Thoracic aorta (tissue), 2 donors: ENCODE data around the gene RACK1. TPM values are rescaled to one million over a fixed set of nuclear protein-coding genes. Genes with fewer than 3 reads are reported as not detected.

Experiments used
- ATAC-seq: fragments of 150-250 bp; one replicate; pipeline ENCODE4 v1.8.0; 2017; ENCODE audit warnings: low read depth; ENCODE audit not compliant: insufficient number of reproducible peaks, low FRiP score
- DNase-seq: peaks from one replicate; pipeline ENCODE4 v3.0.0-alpha.2; 2020; ENCODE audit warnings: low spot score
- H3K27ac ChIP-seq, 2 donors: fragments of 200-600 bp; sonication (generic); 1 replicate in 1 of 2; 2 replicates in 1 of 2; pipeline ENCODE4 v1.5.1; 2016; ENCODE audit warnings: mild to moderate bottlenecking in 2 of 2, moderate library complexity in 2 of 2
- H3K27me3 ChIP-seq: fragments of 200-600 bp; sonication (generic); replicated peaks from 2 replicates; pipeline ENCODE4 v1.6.0; 2016; ENCODE audit warnings: mild to moderate bottlenecking; ENCODE audit not compliant: insufficient read depth
- H3K36me3 ChIP-seq: fragments of 200-600 bp; sonication (generic); one replicate; pipeline ENCODE4 v1.5.1; 2016
- H3K4me1 ChIP-seq, 2 donors: fragments of 200-600 bp; sonication (generic); 1 replicate in 1 of 2; 2 replicates in 1 of 2; pipeline versions ENCODE4 v1.5.1 to v1.6.0; 2016; ENCODE audit warnings: low read depth in 2 of 2, mild to moderate bottlenecking in 1 of 2; ENCODE audit not compliant: control insufficient read depth in 1 of 2
- H3K4me3 ChIP-seq: fragments of 200-600 bp; sonication (generic); 2 replicates; pipeline ENCODE4 v1.5.1; 2016; ENCODE audit warnings: mild to moderate bottlenecking
- H3K9me3 ChIP-seq: fragments of 200-600 bp; sonication (generic); 2 replicates; pipeline ENCODE4 v1.5.1; 2016
- total RNA-seq, 2 donors: library from RNA; depleted of rRNA; stranded (reverse); fragments of >200 nt; gene quantifications; one replicate each; pipeline versions ENCODE4 v1.1.0 to v1.2.3, GENCODE V29; 2016
- TF ChIP-seq, protein P1 (sequence below): fragments of 200-600 bp; sonication (generic); IDR thresholded peaks from one replicate; pipeline ENCODE4 v1.5.1; 2019; ENCODE audit warnings: antibody characterized with exemption

Gene RACK1
- total RNA-seq, 2 donors from 2014 or later, result 1,534 to 1,629 TPM

DNA sequence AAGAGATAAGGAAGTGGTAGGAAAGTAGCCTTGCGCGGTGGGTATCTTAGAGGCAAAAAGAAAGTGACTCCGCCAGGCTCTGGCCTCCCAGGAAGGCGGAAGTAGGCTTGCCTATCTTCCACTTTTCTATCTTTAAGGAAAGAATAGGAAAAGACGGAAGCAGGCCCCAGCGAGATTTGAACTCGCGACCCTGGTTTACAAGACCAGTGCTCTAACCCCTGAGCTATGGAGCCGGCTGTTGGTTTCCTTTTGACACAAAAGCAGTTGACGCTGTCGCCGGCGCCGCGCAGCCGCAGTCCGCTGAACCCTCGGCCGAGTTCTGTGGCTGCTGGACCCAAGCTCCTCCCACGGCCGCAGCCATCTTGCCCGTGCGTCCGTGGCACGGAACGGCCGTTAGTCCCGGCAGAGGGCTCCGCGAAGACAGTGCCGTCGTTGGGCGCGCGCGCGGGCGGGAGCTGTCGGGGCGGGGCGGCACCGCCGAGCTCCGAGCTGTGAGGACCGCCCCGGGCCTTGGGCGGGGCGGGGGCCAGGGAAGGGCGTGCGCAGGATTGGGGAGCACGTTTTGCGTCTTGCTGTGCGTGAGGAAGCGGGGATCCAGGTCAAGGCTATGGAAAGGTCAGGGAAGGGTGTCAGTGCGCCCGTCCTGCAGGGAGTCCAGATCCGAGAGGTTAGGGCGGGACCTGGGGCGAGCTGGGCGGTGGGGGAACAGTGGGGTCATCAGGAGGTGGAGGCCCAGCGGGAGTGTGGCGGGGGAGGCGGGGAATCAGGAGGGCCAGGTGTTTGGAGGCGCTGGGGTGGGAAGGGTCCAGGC is 52.0 kb downstream of the RACK1 start:
- H3K36me3 ChIP-seq, result no peaks in the 10 kb centered on the region
- peaks cover 4 to 8% of the 10 kb centered on the region in 2 donors for H3K4me1 ChIP-seq
- H3K27me3 ChIP-seq, result no peaks in the 10 kb centered on the region
- peak; percentile 76 for DNase-seq
- H3K27ac ChIP-seq, result peak overlapping the region; percentile 89 to 94
- TF ChIP-seq, protein P1, sequence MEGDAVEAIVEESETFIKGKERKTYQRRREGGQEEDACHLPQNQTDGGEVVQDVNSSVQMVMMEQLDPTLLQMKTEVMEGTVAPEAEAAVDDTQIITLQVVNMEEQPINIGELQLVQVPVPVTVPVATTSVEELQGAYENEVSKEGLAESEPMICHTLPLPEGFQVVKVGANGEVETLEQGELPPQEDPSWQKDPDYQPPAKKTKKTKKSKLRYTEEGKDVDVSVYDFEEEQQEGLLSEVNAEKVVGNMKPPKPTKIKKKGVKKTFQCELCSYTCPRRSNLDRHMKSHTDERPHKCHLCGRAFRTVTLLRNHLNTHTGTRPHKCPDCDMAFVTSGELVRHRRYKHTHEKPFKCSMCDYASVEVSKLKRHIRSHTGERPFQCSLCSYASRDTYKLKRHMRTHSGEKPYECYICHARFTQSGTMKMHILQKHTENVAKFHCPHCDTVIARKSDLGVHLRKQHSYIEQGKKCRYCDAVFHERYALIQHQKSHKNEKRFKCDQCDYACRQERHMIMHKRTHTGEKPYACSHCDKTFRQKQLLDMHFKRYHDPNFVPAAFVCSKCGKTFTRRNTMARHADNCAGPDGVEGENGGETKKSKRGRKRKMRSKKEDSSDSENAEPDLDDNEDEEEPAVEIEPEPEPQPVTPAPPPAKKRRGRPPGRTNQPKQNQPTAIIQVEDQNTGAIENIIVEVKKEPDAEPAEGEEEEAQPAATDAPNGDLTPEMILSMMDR, result no peak
- peak overlapping the region; percentile 99 for H3K4me3 ChIP-seq
- ATAC-seq, result peak; percentile 83
- H3K9me3 ChIP-seq, result no peaks in the 10 kb centered on the region

DNA sequence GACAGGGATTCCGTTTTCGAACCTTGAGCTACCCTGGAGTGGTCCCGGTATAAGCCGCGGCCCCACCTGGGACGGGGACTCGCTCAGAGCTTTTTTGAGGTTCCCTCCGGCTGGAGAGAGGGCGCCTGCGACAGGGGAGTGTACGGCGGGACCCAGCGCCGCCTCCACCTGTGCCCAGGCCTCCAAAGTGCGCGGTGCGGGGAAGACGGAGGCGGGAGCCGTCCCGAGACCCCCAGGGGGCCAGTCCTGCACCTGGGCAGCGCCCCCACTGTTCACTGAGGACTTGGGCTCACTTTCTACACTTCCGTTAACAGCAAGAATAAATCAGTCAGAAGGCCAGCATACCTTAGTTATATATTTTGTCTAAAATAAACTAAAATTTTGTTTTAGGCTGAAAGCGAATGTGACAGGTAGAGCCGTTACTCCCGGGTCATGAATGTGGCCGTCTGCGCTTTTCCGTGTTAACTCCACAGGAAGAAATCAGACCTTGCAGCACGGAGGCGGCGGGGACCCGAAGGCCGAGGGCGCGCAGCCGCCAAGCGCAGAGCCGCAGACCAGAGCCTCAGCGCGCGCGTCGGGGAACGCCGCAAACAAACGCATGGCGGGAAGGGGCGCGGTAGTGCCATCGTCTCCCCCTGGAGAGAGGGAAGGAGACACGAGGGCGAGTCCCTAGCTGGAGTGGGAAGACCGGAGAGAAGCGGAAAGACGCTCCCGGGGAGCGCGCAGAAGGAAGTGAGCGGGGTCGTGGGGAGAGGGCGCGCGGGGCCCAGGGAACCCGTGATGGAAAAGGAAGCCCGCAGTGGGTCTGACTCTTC is 52.8 kb downstream of the RACK1 start:
- Histone ChIP-seq H3K9me3 (no peaks in the 10 kb centered on the region), H3K4me1 (peaks cover 4 to 8% of the 10 kb centered on the region in 2 donors), H3K36me3 (no peaks in the 10 kb centered on the region), H3K27me3 (no peaks in the 10 kb centered on the region), H3K27ac (peak overlapping the region; percentile 89 to 94), H3K4me3 (peak overlapping the region; percentile 99)
- ATAC-seq (no peak), DNase-seq (no peak)
- TF ChIP-seq, protein P1, result no peak

DNA sequence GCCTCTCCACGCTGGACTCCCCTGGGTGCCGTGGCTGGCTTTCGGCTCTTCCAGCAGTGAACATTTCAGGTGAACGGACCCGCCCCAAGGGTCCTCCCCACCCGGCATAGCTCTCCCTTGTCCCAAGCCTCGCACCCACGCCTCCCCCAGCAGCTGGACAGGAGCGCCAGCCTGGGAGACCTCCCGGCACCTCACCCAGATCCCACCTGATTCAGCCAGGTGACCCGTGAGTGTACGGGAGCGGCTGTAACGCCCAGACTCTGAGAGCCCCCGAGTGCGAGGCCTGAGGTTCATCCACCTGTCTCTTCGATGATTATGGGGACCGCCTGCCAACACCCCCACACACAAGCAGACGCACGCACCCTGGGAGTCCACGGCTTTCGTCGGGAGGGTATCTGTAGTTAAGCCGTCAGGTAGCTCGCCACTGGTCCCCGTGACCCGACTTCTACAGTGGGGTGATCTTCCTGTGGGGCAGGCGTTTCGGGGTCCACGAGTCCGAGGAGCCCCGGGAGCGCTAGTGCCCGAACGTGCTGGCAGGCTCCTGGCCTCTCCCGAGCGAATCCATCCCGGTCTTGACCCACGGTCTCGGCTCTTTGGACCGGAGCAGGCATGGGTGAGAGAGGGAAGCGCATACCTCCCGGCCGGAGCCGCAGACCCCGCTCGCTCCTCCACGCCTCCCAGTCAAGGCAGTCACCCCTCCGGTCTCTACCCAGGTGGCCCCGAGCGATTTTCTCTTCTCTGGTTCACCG is 53.6 kb downstream of the RACK1 start:
- no peak for ATAC-seq
- TF ChIP-seq, protein P1, result no peak
- Histone ChIP-seq H3K4me3 (peak overlapping the region; percentile 99), H3K9me3 (no peaks in the 10 kb centered on the region), H3K27me3 (no peaks in the 10 kb centered on the region), H3K4me1 (peaks cover 4 to 8% of the 10 kb centered on the region in 2 donors), H3K36me3 (no peaks in the 10 kb centered on the region), H3K27ac (peak overlapping the region; percentile 89 to 94)
- no peak for DNase-seq

DNA sequence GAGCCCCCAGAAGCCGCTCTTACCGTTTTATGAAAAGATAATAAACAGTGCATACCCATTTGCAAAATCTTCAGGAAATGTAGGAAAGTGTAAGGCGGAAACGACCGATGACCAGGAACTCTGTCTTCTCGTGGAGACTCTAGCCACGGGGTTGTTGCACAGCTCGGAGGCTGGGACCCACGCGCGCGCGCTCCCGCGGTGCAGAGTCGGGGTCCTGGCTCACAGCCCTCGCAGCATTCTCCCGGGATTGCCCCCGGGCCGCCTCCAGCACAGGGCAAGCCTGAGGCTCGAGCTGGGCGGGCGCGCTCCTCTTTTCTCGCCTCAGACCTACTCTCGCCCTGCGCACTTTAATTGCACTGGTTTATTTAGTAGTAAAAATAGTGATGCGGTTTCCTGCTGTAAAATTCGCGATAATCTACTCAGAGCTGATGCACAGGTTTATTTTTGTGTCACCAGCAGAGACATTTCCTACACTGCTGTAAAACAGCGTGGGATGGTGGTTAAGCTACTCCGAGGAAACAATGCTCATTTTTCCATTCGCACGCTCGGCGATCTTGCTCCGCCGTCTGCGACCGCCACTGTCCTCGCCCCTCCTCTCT is 54.2 kb downstream of the RACK1 start:
- H3K27me3 ChIP-seq, result no peaks in the 10 kb centered on the region
- no peak for ATAC-seq
- H3K36me3 ChIP-seq, result no peaks in the 10 kb centered on the region
- peak overlapping the region; percentile 89 to 94 for H3K27ac ChIP-seq
- H3K9me3 ChIP-seq, result no peaks in the 10 kb centered on the region
- peaks cover 4 to 14% of the 10 kb centered on the region in 2 donors for H3K4me1 ChIP-seq
- DNase-seq, result no peak
- TF ChIP-seq, protein P1, result no peak
- peak overlapping the region; percentile 99 for H3K4me3 ChIP-seq
